GM13977 (cell line): Measurements from ENCODE around the gene CPS1.

Experiments
- DNase-seq: peaks from one replicate; pipeline ENCODE4 v3.0.0; 2012; ENCODE audit warnings: low spot score
- CTCF ChIP-seq: IDR thresholded peaks from 2 replicates; pipeline ENCODE4 v1.5.1; 2012; ENCODE audit warnings: mild to moderate bottlenecking, control low read depth; ENCODE audit not compliant: insufficient read depth; ENCODE audit errors: extremely low read depth, missing control alignments
- in situ Hi-C: fragments of 300-500 bp; cut with MboI; formaldehyde crosslinking; loops from one replicate; pipeline ENCODE4 v1.12.0; 2022; ENCODE audit warnings: low sequenced_read_pairs, low pct_unique_long_range_greater_than_20kb, mixed read lengths, inconsistent platforms; ENCODE audit not compliant: unreplicated experiment

The CPS1 gene

DNA sequence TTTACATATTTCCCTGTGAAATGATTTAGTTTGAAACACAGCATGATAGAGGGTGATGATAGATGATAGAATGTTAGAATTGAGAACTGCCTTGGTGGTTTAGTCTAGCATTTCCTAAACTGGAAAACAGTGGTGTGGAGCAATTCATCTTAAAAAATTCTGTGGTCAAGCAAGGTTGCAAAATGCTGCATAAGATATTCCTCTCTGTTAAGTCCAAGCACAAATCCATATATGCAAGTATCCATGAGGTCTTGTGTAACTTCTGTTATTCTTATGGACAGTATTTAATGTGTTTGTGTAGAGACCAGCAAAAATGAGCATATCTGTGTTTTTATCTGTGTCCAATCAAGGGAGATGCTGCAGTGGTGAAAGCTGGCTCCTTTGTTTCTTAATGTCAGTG is 30.0 kb downstream of the CPS1 start:
- in situ Hi-C loops, result no loop called here
- TF ChIP-seq CTCF, result no peak
- no peak for DNase-seq

DNA sequence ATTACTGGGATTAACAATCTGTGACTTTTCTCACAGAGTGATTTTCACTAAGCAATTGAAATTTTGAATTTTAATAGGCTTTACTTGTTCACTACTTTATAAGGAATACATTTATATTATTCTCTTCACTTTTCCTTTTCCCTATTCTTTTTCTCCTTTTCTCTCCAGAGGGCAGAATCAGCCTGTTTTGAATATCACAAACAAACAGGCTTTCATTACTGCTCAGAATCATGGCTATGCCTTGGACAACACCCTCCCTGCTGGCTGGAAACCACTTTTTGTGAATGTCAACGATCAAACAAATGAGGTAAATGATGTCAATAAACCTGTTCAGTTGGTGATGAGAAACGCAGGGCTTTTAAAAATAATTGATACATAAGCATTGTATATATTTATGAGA is 35.3 kb downstream of the CPS1 start:
- in situ Hi-C loops, result no loop called here
- TF ChIP-seq CTCF, result no peak
- no peak for DNase-seq

- no peak for DNase-seq
- no peak for TF ChIP-seq CTCF
- in situ Hi-C loops, result no loop called here
These were observed 36.3 kb downstream of the CPS1 start for GRCh38 chr2:210592726-210593125.

- in situ Hi-C loops, result no loop called here
- TF ChIP-seq CTCF, result no peak
- no peak for DNase-seq
These were observed 36.8 kb downstream of the CPS1 start for GRCh38 chr2:210593166-210593565.

- no peak for DNase-seq
- in situ Hi-C loops, result no loop called here
- TF ChIP-seq CTCF, result no peak
These were observed 41.8 kb downstream of the CPS1 start for GRCh38 chr2:210598219-210598618.

DNA sequence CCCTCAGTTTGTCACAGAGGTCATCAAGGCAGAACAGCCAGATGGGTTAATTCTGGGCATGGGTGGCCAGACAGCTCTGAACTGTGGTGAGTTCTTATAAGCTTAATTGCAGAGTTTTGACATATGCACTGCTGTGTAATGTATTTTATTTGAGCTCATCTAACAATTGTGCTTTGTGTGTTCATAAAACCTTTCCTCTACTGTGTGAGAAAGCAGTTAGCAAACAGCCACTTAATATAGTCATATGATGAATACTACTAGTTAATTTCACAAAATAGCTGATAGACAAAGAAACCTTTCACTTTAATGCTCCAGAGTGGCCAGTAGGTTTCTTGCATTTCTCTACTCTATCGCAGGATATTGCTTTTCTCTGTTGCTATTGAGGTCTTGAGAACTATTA is 43.1 kb downstream of the CPS1 start:
- DNase-seq, result no peak
- in situ Hi-C loops, result no loop called here
- TF ChIP-seq CTCF, result no peak

DNA sequence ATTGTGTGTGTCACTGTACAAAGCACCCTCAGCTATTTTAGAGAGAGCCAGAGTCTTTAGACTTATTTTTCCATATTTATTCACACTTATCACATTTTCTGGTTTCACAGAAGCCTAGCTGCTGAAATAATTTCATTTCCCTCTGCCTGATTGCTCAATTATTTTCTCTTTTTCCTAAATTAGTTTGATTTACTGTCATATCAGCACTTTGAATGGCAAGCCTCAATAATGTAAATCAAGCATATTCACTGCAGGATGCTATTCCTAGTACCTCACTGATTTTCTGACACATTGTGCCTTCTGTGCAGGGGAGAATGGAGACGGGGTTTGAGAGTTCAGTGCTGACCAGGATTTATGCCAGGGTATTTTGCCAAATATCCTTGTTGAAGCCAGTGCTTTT is 48.3 kb downstream of the CPS1 start:
- TF ChIP-seq CTCF, result no peak
- in situ Hi-C loops, result no loop called here
- DNase-seq, result no peak
